HG03469 (cell line): ENCODE results near the gene CTRL.
"Not testable (repeated sequence)": the region's sequence is repeated elsewhere in the genome, so short reads cannot be mapped to it uniquely, and the experiment has no call there.

Source experiments
- ATAC-seq: cut with Tn5 transposase; IDR thresholded peaks from one replicate; pipeline ENCODE4 v1.9.1; 2021; ENCODE audit warnings: mild to moderate bottlenecking, moderate library complexity, moderate number of reproducible peaks; ENCODE audit not compliant: unreplicated experiment

The CTRL gene

DNA sequence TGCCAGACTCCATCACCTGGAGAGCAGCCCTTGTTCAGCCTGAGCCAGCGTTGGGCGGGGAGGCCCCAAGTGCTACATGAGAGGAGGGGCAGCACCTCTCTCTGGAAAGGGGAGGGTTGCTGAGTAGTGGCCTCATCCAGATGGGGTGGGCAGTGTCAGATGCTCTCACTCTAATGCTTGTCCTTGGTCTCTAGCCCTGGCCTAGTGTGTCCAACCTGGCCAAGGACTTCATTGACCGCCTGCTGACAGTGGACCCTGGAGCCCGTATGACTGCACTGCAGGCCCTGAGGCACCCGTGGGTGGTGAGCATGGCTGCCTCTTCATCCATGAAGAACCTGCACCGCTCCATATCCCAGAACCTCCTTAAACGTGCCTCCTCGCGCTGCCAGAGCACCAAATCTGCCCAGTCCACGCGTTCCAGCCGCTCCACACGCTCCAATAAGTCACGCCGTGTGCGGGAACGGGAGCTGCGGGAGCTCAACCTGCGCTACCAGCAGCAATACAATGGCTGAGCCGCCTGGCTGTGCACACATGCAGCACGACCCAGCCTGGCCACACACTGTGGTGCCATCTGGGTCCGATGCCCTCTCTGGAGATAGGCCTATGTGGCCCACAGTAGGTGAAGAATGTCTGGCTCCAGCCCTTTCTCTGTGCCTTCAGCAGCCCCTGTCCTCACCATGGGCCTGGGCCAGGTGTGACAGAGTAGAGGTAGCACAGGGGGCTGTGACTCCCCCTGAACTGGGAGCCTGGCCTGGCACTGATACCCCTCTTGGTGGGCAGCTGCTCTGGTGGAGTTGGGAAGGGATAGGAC, 4.3 kb downstream of the CTRL start:
- ATAC-seq: no peak

DNA sequence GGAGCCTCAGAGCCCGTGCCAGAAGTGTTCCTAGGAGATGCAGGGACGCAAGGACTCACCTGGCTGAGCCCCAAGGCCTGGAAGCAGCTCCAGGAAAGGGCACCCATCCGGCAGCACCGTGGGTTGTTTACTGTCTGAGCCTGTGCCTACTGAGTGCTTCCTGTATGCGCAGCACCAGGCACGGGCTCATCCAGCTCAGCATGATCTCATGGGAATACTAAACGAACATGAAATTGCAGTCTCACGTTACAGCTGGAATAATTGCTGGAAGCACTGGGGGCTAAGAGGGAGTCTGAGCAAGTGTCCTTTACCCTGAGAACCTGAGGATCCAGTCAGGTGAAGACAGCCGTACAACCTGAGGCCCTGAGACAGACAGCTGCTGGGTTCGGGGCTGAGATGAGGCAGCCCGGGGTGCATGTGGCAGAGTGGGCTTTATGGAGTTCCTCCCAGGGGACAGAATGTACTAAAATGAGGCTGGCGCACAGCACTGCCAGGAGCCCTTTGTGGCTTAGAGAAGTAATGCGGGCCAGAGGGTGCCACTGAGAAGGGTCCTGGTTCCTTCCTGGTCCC, 5.4 kb downstream of the CTRL start:
- ATAC-seq: no peak

GRCh38 chr16:67924140-67924906, 7.3 kb downstream of the CTRL start:
- no peak for ATAC-seq

DNA sequence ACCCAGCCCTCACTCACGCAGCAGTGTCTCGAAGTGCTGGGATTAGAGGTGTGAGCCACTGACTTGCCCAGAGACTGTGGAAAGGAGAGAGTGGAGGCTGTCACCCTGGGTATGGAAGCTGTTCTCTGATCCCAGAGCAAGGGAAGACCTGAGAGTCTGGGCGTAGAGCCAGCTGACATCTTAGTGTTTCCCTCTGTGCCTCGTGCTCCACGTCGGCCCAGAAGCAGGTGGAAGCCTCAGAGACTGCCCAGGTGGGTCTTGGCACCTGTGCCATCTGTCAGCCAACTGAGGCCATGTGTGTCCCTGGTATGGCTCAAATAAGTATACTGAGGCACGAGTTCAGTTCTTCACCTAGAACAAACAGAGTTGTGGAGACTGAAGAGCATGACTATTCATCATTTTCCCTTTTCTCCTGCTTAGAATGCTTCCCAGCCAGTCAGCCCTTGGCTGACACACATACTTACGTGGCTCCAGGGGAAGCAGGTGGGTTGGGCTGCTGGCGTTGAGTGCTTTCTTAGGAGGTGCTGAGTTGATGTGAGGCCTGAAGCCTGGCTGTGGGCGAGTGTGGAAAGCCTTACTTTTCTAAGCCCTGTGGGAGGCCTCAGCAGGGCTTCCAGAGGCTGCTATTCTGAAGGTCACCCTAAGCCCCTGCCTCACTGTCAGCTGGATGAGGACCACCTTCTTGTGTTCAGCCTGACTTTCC, 8.1 kb downstream of the CTRL start:
- no peak for ATAC-seq

DNA sequence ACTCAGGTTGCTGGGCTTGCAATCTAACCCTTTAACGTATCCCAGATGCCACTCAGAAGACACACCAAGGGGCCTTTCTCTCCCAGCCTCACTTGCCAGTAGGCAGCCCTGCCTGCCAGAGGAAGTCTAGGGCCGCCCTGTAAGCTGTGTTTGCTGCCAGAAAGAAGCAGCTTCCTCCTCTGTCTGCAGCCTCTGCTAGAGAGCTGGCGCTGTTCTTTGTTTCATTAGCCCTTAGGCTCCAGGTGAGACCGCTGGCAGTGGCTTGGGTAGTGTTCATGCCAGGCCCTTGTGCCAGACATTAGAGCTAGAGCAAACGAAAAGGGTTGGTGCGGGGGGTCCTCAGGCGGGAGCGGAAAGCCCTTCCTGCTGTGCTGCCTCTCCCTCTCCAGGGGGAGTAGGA, 8.9 kb downstream of the CTRL start:
- no peak for ATAC-seq

GRCh38 chr16:67922221-67922620, 9.4 kb downstream of the CTRL start:
- no peak for ATAC-seq

DNA sequence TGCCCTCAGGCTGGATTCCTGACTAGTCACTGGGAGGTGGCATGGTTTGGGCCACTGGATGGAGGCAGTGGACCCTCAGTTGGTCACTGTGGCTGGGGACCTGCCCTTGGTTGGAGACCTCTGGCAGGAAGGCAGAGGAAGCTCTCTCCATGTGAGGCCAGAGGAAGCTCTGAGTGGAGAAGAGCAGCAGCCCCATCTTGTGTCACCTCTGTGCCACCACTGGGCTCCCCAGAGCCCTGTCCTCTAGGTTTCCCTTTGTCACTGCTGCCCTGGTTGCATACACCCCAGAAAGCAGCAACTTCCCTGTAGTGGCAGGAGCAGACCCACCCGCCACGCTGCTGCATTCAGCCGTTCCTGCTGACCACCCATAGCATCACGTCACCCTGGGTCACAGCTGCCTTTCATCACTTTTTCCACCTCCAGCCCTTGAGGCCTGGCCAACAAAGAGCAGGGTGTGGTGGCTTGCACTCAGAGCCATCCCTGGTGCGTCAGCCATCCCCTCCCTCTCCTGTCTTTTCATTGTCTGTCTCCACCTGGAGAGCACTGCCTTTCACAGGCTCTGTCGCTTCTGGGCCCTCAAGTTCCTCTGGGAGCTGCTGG, 11.9 kb downstream of the CTRL start:
- no peak for ATAC-seq

DNA sequence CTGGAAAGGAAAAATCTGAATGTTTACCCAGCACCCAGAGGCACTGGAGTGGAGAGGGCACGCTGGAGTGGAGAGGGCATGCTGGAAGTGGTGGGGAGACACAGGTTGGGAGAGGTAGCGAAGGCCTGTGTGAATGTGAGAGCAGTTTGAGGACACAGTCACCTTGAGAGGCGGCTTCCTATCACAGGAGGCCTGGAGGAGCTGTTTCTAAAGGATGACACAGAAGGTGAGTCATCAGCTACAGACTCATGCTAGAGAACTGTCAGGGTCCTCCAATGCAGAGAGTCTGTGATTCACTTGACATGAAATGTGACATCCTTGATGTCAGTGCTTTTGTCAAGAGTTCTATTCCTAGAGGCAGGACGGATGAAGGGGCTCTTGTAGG, 13.8 kb downstream of the CTRL start:
- ATAC-seq: no peak

GRCh38 chr16:67917140-67917851, 14.4 kb downstream of the CTRL start:
- no peak for ATAC-seq

- ATAC-seq: no peak
Observed at GRCh38 chr16:67915831-67916723, 15.6 kb downstream of the CTRL start.

- not testable (repeated sequence) for ATAC-seq
Observed at GRCh38 chr16:67915496-67915769, 16.2 kb downstream of the CTRL start.

GRCh38 chr16:67914758-67915495, 16.7 kb downstream of the CTRL start:
- no peak for ATAC-seq

DNA sequence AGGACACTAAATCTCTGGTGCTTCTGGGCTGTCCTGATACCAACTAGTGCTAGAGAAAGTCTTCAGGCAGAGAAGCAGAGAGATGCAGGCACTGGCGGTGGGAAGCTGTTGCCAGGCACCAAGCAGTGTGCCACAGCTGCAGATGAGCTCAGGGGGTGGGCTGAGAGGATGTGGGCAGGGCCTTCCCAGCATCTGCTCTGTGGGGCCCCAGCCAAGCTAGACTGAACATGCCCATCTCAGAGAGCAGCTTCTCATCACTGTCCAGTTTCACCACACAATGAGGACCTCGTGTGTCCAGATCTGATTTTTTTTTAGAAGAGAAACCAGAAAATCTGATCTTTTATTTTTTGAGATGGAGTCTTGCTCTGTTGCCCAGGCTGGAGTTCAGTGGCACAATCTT, 21.5 kb downstream of the CTRL start:
- no peak for ATAC-seq

DNA sequence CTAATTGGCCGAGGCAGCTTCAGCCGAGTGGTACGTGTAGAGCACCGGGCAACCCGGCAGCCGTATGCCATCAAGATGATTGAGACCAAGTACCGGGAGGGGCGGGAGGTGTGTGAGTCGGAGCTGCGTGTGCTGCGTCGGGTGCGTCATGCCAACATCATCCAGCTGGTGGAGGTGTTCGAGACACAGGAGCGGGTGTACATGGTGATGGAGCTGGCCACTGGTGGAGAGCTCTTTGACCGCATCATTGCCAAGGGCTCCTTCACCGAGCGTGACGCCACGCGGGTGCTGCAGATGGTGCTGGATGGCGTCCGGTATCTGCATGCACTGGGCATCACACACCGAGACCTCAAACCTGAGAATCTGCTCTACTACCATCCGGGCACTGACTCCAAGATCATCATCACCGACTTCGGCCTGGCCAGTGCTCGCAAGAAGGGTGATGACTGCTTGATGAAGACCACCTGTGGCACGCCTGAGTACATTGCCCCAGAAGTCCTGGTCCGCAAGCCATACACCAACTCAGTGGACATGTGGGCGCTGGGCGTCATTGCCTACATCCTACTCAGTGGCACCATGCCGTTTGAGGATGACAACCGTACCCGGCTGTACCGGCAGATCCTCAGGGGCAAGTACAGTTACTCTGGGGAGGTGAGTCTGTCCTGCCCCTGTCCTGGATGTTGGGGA, 22.5 kb downstream of the CTRL start:
- ATAC-seq: no peak

DNA sequence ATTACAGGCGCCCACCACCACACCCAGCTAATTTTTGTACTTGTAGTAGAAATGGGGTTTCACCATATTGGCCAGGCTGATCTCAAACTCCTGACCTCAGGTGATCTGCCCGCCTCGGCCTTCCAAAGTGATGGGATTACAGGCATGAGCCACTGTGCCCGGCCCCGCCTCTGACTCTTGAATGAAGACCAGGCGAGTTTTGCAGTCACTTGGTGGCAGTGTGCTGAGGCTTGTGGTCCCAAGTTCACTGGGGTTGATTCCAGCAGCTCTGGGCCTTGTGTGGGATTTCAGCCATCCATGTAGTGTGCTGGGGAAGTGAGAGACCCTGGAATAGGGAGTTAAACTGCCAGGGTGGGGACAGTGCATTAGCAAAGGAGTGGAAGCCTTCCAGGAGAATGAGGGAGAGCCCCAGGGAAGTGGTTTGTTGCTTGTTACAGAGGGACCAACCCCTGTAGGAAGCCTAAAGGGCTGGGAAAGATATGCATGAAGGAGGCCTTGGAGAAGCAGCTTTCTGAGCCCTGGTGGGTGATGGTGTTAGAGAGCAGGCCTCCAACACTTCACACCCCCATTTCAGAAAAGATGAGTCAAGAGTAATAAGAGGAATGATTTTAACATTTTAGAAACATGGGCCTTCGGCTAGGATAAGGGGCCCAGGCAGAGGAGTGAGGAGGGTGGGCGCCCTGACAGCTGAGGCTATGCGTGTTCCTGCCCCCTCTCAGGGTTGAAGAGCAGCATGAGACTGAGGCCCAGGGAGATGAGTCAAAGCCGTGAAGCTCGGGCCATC, 24.1 kb downstream of the CTRL start:
- ATAC-seq: no peak

DNA sequence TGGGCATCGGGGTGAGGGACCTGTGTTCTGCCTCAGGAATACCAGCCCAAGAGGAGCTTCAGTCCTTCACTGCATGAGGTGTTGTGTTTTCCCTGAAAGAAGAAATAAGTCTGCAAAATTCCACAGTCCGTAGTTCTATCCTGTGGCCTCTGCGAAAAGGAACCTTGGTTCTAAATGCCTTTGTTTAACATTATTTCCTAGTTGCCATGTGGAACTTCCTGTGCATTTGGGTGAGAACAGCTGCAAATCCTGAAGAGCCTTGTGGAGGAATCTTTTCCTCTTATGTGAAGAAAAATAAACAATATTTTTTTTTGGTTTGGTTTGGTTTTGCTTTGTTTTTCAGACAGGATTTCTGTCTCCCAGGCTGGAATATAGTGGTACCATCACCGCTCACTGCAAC, 28.8 kb downstream of the CTRL start:
- no peak for ATAC-seq

DNA sequence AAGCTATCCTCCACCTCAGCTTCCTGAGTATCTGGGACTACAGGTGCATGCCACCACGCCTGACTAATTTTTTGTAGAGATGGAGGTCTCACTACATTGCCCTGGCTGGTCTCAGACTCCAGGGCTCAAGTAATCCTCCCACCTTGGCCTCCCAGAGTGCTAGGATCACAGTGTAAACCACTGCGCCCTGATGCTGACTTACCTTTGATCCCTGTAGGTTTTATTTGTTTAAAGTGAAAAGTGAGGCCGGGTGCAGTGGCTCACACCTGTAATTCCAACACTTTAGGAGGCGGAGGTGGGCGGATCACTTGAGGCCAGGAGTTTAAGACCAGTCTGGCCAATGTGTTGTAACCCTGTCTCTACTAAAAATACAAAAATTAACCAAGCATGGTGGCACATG, 29.9 kb downstream of the CTRL start:
- no peak for ATAC-seq

DNA sequence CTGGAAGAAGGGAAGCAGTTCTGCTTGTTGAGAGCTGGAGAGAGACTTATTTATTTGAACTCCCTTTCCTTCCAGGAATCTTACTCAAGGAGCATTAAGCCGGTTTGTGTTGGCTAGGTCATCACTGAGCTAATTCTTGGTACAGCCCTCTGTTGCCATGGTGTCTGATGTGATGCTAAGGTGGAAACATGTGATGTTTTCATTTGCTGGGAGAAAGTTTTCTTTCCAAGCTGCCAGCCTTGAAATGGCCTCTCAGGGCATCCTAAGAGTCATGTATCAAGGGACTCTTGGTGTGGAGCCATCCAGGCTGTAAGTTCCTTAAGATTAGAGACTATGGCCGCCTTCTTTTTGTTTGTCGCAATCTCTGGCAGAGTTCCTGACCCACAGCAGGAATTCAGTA, 34.4 kb downstream of the CTRL start:
- ATAC-seq: no peak
